Measurements from ENCODE around the gene DTX4. TPM values are rescaled to one million over a fixed set of nuclear protein-coding genes. Genes with fewer than 3 reads are reported as not detected.

DTX4 gene
- polyA plus RNA-seq, 1 of the 3 experiments (the other 2 are of a cell fraction), result 0.05 TPM

DNA sequence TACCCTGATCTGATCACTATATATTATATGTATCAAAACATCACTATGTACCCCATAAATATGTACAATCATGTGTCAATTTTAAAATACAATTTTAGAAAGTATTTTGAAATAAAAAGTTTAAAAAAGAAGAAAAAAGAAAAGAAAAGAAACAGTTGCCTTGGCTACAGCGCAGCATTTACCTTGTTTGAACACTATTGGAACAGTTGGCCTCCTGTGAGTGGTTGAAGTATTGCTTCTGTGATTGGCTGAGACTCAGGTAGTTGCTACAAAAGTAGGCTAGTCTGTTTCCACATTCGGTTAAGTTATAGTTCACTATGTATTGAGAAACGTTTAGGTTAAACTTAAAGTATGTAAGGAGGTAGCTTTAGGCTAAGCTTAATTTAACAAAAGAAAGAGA is 7.9 kb upstream of the DTX4 start (continued):
- TF ChIP-seq ZBTB33 (IDR thresholded peaks at IDR 0.05; ENCODE audit: borderline replicate concordance, low read depth), result no peak
- no peak for TF ChIP-seq RXRA (IDR thresholded peaks at IDR 0.05; ENCODE audit: borderline replicate concordance, low read depth)
- no peak for TF ChIP-seq ELF1 (IDR thresholded peaks at IDR 0.05)

DNA sequence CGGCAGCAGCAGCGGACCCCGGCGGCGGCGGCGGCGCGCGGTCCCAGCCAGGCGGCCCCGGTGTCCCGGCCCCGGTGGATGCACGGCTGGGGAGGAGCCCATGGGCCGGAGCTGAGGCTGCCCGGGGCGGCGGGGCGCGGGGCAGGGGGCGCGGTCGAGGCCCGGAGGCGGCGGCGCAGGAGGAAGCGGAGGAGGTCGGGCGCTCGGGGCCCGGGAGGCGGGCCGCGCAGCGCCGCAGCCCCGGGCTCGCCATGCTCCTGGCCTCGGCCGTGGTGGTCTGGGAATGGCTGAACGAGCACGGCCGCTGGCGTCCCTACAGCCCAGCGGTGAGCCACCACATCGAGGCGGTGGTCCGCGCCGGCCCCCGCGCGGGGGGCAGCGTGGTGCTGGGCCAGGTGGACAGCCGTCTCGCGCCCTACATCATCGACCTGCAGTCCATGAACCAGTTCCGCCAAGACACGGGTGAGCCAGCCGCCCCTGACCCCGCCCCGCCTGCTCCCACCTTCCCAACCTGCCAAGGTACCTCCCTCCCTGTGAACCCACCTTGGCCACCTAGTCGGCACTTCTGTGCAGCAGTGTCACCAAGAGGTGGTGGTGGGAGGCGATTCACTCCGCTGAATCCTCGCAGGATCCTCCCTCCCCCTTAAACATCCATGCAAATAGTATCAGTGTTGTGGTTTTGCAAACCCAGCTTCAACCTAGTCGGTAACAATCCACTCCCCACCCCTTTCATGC is 580 bp downstream of the DTX4 start:
- no peaks in the 10 kb centered on the region for H3K79me2 ChIP-seq (ENCODE audit: insufficient read depth)
- H3K4me1 ChIP-seq (ENCODE audit: control insufficient read depth in 1 of 2, insufficient read depth in 2 of 2, low read depth in 1 of 2, low read length in 1 of 2), result peaks cover 0 to 12% of the 10 kb centered on the region in 2 experiments; a peak in 1 of 4 replicates
- peaks cover 48% of the 10 kb centered on the region for H3K27me3 ChIP-seq (ENCODE audit: insufficient read depth)
- no peak overlapping the region for H3K27ac ChIP-seq (ENCODE audit: low read depth in 2 of 2, low read length in 1 of 2)
- 0 out of 2 replicates have a peak overlapping the region, but pooled peaks have one; percentile 98 for H2AFZ ChIP-seq (ENCODE audit: low read depth)
- no peaks in the 10 kb centered on the region for H4K20me1 ChIP-seq (ENCODE audit: insufficient read depth)
- H3K9ac ChIP-seq, result no peak overlapping the region
- 11% methylated on average over 9 of the region's 70 CpGs for WGBS (ENCODE audit: low lambda C conversion rate)
- TF ChIP-seq ELF1 (IDR thresholded peaks at IDR 0.05) (no peak), REST (IDR thresholded peaks at IDR 0.05; ENCODE audit: low read depth, low read length) (no peak), IRF3 (IDR thresholded peaks at IDR 0.05; ENCODE audit: low read depth, low read length) (no peak), FOSL2 (IDR thresholded peaks at IDR 0.05; ENCODE audit: borderline replicate concordance, low read depth) (no peak), RCOR1 (IDR thresholded peaks at IDR 0.05; ENCODE audit: low read length) (no peak), USF1 (IDR thresholded peaks at IDR 0.05; ENCODE audit: borderline replicate concordance, low read depth) (no peak), EZH2phosphoT487 (IDR thresholded peaks at IDR 0.05; ENCODE audit: borderline replicate concordance, low read depth) (no peak), SMC3 (IDR thresholded peaks at IDR 0.05; ENCODE audit: low read depth, low read length) (no peak), YY1 (IDR thresholded peaks at IDR 0.05; ENCODE audit: low read depth) (no peak), MXI1 (IDR thresholded peaks at IDR 0.05; ENCODE audit: low read depth, low read length) (no peak), SIN3A (IDR thresholded peaks at IDR 0.05; ENCODE audit: borderline replicate concordance, low read depth, low read length) (no peak), FOXJ3 (CRISPR knock-in tag; IDR thresholded peaks at IDR 0.05) (no peak), RFX5 (IDR thresholded peaks at IDR 0.05; ENCODE audit: low read length) (no peak), RAD21 (IDR thresholded peaks at IDR 0.05; ENCODE audit: low read length) (no peak), FOXM1 (IDR thresholded peaks at IDR 0.05; ENCODE audit: low read depth) (no peak)
- POLR2A ChIA-PET, result no interaction called here
- H3K4me2 ChIP-seq, result peak overlapping the region; percentile 100
- DNase-seq, result peak; percentile 63
- no peaks in the 10 kb centered on the region for H3K36me3 ChIP-seq (replicated peaks in 1 of 2; ENCODE audit: control insufficient read depth in 1 of 2, insufficient read depth in 2 of 2, low read length in 1 of 2)
- H3F3A ChIP-seq (replicated peaks; ENCODE audit: insufficient read depth), result no peaks in the 10 kb centered on the region
- no peaks in the 10 kb centered on the region for H3K9me2 ChIP-seq
- CTCF ChIA-PET, result interaction anchor here (1.0 to 6.5 kb wide), 30 partner anchors 8 to 353 kb away, joined by 3 to 58 read pairs (median 6); partner anchors contain the start of gene FAM111A
- no peaks in the 10 kb centered on the region for H3K9me3 ChIP-seq
- peak overlapping the region; percentile 48 to 96 for H3K4me3 ChIP-seq (ENCODE audit: low read depth in 2 of 2, low read length in 1 of 2)
